KMS-11 (cell line): Measurements from ENCODE around the gene FUT4.
"Not testable (repeated sequence)": the region's sequence is repeated elsewhere in the genome, so short reads cannot be mapped to it uniquely, and the experiment has no call there.

Experiments
- H2AFZ ChIP-seq: fragments of 200-600 bp; sonication (generic); 2 replicates; pipeline ENCODE4 v1.6.1; 2016; ENCODE audit warnings: antibody characterized with exemption, mixed run types, low read depth
- H3K27ac ChIP-seq: fragments of 200-600 bp; sonication (generic); 2 replicates; pipeline ENCODE4 v1.6.1; 2016; ENCODE audit warnings: mild to moderate bottlenecking, mixed run types
- H3K27me3 ChIP-seq: fragments of 200-600 bp; sonication (generic); 2 replicates; pipeline ENCODE4 v1.6.1; 2017; ENCODE audit warnings: mild to moderate bottlenecking, low read depth, mixed run types, moderate library complexity; ENCODE audit not compliant: insufficient read depth
- H3K36me3 ChIP-seq: fragments of 200-600 bp; sonication (generic); 2 replicates; pipeline ENCODE4 v1.6.1; 2017; ENCODE audit warnings: mild to moderate bottlenecking, mixed run types; ENCODE audit not compliant: insufficient read depth
- H3K4me1 ChIP-seq: fragments of 200-600 bp; sonication (generic); 2 replicates; pipeline ENCODE4 v1.6.1; 2016; ENCODE audit warnings: mild to moderate bottlenecking, low read depth, mixed run types; ENCODE audit not compliant: poor library complexity, severe bottlenecking
- H3K4me2 ChIP-seq: fragments of 200-600 bp; sonication (generic); 2 replicates; pipeline ENCODE4 v1.7.0; 2016; ENCODE audit warnings: mild to moderate bottlenecking, mixed run types
- H3K4me3 ChIP-seq: fragments of 200-600 bp; sonication (generic); IDR thresholded peaks from 2 replicates; pipeline ENCODE4 v1.6.1; 2017; ENCODE audit warnings: low read depth, low read length, mixed read lengths; ENCODE audit not compliant: insufficient read depth
- H3K79me2 ChIP-seq: fragments of 200-600 bp; sonication (generic); 2 replicates; pipeline ENCODE4 v1.6.1; 2016; ENCODE audit warnings: low read depth, mixed run types; ENCODE audit not compliant: insufficient read depth
- H3K9ac ChIP-seq: fragments of 200-600 bp; sonication (generic); 2 replicates; pipeline ENCODE4 v1.6.1; 2016; ENCODE audit warnings: mild to moderate bottlenecking, mixed run types
- H4K20me1 ChIP-seq: fragments of 200-600 bp; sonication (generic); 2 replicates; pipeline ENCODE4 v1.6.1; 2016; ENCODE audit warnings: mild to moderate bottlenecking, mixed run types; ENCODE audit not compliant: insufficient read depth
- TF ChIP-seq, protein P1 (sequence below): fragments of 200-600 bp; sonication (generic); conservative IDR thresholded peaks from 2 replicates; pipeline ENCODE4 v1.6.1; 2017; ENCODE audit warnings: low read depth, mild to moderate bottlenecking, antibody characterized with exemption, low read length, moderate library complexity, mixed read lengths

The FUT4 gene

DNA sequence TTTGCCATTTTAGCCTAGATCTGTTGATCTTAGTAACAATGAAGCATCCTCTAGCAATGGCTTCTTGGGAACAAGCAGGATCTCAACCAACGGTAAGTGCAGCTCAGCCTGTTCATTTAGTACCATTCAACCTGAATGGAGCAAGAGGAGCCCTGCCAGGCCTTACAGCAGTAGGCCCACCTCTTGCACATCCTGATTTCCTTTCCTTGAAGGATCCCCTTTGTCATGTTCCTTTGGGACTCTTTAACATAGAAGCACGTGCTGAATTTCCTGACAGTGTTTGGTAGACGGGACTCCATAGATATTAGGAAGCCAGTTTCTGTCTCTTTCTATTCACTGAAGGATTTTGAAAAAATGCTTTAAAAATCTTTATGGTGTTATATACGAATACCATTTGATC, 25.0 kb downstream of the FUT4 start:
- Histone ChIP-seq H3K27me3 (no peaks in the 10 kb centered on the region), H3K9ac (no peak overlapping the region), H3K27ac (no peak overlapping the region), H3K4me1 (no peaks in the 10 kb centered on the region), H3K4me2 (no peak overlapping the region), H2AFZ (no peak overlapping the region), H3K79me2 (no peaks in the 10 kb centered on the region), H3K4me3 (no peak overlapping the region), H3K36me3 (no peaks in the 10 kb centered on the region), H4K20me1 (no peaks in the 10 kb centered on the region)
- TF ChIP-seq, protein P1, sequence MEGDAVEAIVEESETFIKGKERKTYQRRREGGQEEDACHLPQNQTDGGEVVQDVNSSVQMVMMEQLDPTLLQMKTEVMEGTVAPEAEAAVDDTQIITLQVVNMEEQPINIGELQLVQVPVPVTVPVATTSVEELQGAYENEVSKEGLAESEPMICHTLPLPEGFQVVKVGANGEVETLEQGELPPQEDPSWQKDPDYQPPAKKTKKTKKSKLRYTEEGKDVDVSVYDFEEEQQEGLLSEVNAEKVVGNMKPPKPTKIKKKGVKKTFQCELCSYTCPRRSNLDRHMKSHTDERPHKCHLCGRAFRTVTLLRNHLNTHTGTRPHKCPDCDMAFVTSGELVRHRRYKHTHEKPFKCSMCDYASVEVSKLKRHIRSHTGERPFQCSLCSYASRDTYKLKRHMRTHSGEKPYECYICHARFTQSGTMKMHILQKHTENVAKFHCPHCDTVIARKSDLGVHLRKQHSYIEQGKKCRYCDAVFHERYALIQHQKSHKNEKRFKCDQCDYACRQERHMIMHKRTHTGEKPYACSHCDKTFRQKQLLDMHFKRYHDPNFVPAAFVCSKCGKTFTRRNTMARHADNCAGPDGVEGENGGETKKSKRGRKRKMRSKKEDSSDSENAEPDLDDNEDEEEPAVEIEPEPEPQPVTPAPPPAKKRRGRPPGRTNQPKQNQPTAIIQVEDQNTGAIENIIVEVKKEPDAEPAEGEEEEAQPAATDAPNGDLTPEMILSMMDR = no peak

DNA sequence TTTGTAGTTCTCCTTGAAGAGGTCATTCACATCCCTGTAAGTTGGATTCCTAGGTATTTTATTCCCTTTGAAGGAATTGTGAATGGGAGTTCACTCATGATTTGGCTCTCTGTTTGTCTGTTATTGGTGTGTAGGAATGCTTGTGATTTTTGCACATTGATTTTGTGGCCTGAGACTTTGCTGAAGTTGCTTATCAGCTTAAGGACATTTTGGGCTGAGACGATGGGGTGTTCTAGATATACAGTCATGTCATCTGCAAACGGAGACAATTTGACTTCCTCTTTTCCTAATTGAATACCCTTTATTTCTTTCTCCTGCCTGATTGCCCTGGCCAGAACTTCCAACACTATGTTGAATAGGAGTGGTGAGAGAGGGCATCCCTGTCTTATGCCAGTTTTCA, 29.3 kb downstream of the FUT4 start:
- H3K27me3 ChIP-seq, H2AFZ ChIP-seq, H3K4me3 ChIP-seq, H3K27ac ChIP-seq, H3K79me2 ChIP-seq, H3K4me1 ChIP-seq, H3K9ac ChIP-seq, H3K4me2 ChIP-seq, H3K36me3 ChIP-seq, H4K20me1 ChIP-seq: not testable (repeated sequence)

DNA sequence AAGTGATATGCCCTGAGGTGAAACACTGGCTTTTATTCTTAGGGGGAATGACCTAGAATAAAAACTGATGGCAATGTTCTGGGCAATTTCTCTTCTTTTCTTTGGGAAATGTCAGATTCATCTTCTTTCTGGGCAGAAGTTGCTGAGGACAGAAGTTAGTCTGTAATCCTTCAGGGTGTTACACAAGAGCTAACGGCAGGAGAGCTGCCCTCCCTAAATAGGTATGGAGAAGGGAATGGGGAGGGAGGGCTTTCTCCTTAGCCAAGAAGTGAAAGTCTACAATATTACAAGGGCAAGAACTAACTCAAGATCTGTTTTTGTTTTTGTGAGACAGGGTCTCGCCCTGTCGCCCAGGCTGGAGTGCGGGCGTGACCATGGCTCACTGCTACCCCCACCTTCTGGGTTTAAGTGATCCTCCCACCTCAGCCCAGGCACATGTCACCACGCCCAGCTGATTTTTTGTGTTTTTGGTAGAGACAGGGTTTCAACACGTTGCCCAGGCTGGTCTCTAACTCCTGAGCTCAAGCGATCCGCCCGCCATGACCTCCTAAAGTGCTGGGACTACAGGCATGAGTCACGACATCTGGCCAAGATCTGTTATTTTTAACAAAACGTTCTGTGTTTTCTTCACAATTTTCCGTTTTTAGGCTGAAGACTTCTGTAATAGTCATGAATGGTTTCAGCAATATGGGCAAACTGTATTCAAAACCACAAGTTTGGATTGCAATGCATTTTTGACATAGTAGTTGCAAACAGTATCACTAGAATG, 30.7 kb downstream of the FUT4 start:
- TF ChIP-seq, protein P1 = no peak
- Histone ChIP-seq H3K9ac (no peak overlapping the region), H3K36me3 (no peaks in the 10 kb centered on the region), H3K4me1 (no peaks in the 10 kb centered on the region), H3K79me2 (no peaks in the 10 kb centered on the region), H4K20me1 (no peaks in the 10 kb centered on the region), H3K4me2 (no peak overlapping the region), H2AFZ (no peak overlapping the region), H3K27me3 (no peaks in the 10 kb centered on the region), H3K4me3 (no peak overlapping the region), H3K27ac (no peak overlapping the region)

DNA sequence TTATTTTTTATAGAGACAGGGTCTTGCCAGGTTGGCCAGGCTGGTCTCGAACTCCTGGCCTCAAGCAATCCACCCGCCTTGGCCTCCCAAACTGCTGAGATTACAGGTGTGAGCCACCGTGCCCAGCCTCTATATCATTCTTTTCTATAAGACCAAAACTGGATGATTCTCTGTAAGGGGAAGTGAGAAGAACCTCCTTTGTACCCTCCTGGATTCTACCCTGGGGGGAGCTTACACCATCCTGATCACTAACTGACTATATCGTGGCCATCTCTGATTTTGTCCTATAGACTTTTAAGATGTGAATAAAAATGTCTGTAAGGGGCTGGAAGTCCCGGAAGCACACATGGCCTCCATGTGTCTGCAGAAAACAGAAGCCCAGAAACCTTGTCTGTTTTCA, 32.6 kb downstream of the FUT4 start:
- Histone ChIP-seq H3K27me3 (no peaks in the 10 kb centered on the region), H3K79me2 (no peaks in the 10 kb centered on the region), H3K36me3 (no peaks in the 10 kb centered on the region), H3K9ac (no peak overlapping the region), H3K4me3 (no peak overlapping the region), H3K27ac (no peak overlapping the region), H3K4me2 (no peak overlapping the region), H2AFZ (no peak overlapping the region), H4K20me1 (no peaks in the 10 kb centered on the region), H3K4me1 (no peaks in the 10 kb centered on the region)
- TF ChIP-seq, protein P1 = no peak

DNA sequence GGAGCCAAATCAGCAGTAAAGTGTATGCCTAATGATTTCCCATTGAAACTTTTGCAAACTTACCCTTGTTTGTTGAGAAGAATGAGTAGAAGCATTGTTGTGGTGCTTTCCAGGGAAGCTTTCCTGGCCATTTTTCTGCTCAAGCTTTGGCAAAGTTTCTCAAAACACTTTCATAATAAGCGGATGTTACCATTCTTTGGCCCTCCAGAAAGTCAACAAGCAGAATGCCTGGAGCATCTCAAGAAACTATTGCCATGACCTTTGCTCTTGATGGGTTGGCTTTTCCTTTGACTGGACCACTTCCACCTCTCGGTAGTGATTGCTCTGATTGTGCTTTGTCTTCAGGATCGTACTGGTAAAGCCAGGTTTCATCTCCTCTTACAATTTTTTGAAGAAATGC, 34.1 kb downstream of the FUT4 start:
- Histone ChIP-seq H3K79me2 (no peaks in the 10 kb centered on the region), H3K9ac (no peak overlapping the region), H3K36me3 (no peaks in the 10 kb centered on the region), H3K4me2 (no peak overlapping the region), H2AFZ (no peak overlapping the region), H3K27me3 (no peaks in the 10 kb centered on the region), H4K20me1 (no peaks in the 10 kb centered on the region), H3K4me1 (peaks cover 3% of the 10 kb centered on the region), H3K27ac (no peak overlapping the region), H3K4me3 (no peak overlapping the region)
- TF ChIP-seq, protein P1 = no peak
